HFF-Myc (cell line): ENCODE data around the gene CNN1.
A peak's percentile ranks its signal among the peaks of the same experiment; 100 is the strongest.
"Not testable (repeated sequence)": the region's sequence is repeated elsewhere in the genome, so short reads cannot be mapped to it uniquely, and the experiment has no call there.

Experiments
- DNase-seq: peaks from one replicate; pipeline ENCODE4 v3.0.0-alpha.2; 2011; ENCODE audit warnings: low read depth; ENCODE audit errors: extremely low read depth
- H3K4me3 ChIP-seq: replicated peaks from 2 replicates; pipeline ENCODE4 v1.5.1; 2011; ENCODE audit warnings: low read depth, mild to moderate bottlenecking, control low read depth, low read length
- CTCF ChIP-seq: IDR thresholded peaks from 2 replicates; pipeline ENCODE4 v1.5.1; 2012; ENCODE audit warnings: mild to moderate bottlenecking, low read depth, low read length, control low read depth; ENCODE audit errors: missing control alignments

The CNN1 gene

DNA sequence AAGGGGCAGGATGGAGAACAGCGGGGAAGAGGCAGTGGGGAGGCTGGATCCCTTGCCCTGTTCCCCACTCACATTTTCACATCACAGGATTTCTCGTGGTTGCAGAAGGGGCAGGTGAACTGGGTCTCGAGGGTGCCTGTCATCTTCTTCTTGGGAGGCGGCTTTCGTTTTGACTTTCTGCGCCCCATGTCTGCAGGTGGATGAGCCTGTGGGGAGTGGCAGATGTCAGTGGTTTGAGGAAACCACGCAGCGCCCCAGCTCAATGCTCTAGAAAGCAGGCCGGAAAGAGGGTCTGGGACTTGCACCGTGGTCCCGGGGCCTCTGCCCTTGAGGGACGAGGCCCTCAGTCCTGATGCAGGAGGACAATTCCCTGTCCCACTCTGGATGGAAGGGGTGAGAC is 15.5 kb downstream of the CNN1 start:
- no peak for TF ChIP-seq CTCF
- no peak overlapping the region for H3K4me3 ChIP-seq
- DNase-seq: no peak

- no peak for TF ChIP-seq CTCF
- DNase-seq: no peak
Observed at GRCh38 chr19:11555246-11555645, 16.6 kb downstream of the CNN1 start.

DNA sequence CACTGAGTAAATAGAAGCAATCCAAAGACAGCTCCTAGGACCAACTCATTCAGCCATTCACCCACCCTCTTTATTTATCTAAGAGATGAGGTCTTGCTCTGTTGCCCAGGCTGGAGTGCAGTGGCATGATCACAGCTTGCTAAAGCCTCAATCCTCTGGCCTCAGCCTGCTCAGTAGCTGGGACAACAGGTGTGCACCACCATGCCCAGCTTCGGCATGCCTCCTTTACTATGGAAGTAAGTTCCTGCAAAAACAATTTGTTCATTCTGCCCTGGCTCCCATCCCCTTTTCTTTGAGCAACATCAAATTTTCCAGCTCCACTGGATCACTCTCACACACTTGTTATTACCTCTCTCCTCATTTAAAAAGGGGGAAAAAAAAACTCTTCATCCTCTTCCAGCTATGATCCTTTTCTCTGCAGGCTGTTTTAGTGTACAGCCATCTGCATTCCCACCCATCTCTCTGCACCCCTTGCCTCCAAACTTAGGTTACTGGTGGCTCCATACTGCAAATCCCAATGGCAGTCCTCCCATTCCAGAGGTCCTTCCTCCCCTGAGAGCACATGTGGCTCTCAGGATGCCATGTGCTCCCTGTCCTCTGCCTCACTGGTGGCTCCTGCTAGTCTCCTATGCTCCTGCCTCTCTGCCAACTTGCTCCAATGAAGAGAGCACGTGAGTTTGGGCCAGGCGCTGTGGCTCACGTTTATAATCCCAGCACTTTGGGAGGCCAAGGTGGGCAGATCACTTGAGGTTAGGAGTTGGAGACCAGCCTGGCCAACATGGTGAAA is 18.2 kb downstream of the CNN1 start:
- no peak for TF ChIP-seq CTCF
- DNase-seq: no peak
- H3K4me3 ChIP-seq: peak overlapping the region; percentile 23

More at GRCh38 chr19:11555246-11555645, 16.6 kb downstream of the CNN1 start:
- no peak overlapping the region for H3K4me3 ChIP-seq

- DNase-seq: peak; percentile 96
- H3K4me3 ChIP-seq: peak within 1 kb of the TSS; percentile 99
- TF ChIP-seq CTCF: no peak
Observed at GRCh38 chr19:11558881-11559828, 20.5 kb downstream of the CNN1 start, which contains the start of gene ELOF1. Gene ELOF1, minus strand, starts transcription at chr19:11559230. Its CDS starts 4,883 bp downstream, at chr19:11554347.

GRCh38 chr19:11560404-11561051 is 21.9 kb downstream of the CNN1 start:
- DNase-seq: peak; percentile 61
- H3K4me3 ChIP-seq: peak overlapping the region; percentile 99
- peak; percentile 75 for TF ChIP-seq CTCF

DNA sequence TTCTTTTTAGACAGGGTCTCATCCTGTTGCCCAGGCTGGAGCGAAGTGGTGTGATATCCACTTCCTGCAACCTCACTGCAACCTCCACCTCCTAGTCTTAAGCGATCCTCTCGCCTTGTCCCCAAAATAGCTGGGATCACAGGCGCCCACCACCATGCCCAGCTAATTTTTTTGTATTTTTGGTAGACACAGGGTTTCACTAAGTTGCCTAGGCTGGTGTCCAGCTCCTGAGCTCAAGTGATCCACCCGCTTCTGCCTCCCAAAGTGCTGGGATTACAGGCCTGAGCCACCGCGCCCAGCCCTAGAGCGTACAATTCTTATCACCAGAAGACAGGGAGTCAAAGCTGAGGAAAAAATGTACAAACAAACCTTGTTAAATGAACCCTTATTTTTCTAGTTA is 24.9 kb downstream of the CNN1 start:
- TF ChIP-seq CTCF: no peak
- H3K4me3 ChIP-seq: no peak overlapping the region
- DNase-seq: no peak

DNA sequence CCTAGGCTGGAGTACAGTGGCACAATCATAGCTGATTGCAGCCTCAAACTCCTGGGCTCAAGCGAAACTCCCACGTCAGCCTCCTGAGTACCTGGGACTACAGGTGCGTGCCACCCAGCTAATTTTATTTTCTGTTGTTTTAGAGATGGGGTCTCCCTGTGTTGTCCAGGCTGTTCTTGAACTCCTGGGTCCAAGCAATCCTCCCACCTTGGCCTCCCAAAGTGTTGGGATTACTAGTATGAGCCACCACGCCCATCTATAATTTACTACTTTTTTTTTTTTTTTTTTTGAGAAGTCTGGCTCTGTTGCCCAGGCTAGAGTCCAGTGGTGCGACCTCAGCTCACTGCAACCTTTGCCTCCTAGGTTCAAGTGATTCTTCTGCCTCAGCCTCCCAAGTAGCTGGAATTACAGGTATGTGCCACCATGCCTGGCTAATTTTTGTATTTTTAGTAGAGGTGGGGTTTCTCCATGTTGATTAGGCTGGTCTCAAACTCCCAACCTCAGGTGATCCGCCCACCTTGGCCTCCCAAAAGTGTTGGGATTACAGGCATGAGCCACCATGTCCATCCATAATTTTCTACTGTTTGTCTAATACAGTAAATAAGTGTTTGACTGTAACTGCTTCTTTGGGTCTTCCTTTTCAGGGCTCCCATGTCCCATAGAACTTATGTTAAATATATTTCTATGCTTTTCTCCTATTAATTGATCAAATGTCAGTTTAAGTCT is 25.6 kb downstream of the CNN1 start:
- not testable (repeated sequence) for DNase-seq, H3K4me3 ChIP-seq

- DNase-seq, H3K4me3 ChIP-seq: not testable (repeated sequence)
Observed at GRCh38 chr19:11565649-11565980, 27.0 kb downstream of the CNN1 start.
